ENCODE results near the gene XXYLT1. TPM values are rescaled to one million over a fixed set of nuclear protein-coding genes. Genes with fewer than 3 reads are reported as not detected.
A peak's percentile ranks its signal among the peaks of the same experiment; 100 is the strongest.

Gene XXYLT1
- total and polyA plus RNA-seq, 10 of the 15 experiments (the other 5 are each of a cell fraction or from before 2014, with no cell fraction given) = 1.2 to 14.2 (median 9.3) TPM

DNA sequence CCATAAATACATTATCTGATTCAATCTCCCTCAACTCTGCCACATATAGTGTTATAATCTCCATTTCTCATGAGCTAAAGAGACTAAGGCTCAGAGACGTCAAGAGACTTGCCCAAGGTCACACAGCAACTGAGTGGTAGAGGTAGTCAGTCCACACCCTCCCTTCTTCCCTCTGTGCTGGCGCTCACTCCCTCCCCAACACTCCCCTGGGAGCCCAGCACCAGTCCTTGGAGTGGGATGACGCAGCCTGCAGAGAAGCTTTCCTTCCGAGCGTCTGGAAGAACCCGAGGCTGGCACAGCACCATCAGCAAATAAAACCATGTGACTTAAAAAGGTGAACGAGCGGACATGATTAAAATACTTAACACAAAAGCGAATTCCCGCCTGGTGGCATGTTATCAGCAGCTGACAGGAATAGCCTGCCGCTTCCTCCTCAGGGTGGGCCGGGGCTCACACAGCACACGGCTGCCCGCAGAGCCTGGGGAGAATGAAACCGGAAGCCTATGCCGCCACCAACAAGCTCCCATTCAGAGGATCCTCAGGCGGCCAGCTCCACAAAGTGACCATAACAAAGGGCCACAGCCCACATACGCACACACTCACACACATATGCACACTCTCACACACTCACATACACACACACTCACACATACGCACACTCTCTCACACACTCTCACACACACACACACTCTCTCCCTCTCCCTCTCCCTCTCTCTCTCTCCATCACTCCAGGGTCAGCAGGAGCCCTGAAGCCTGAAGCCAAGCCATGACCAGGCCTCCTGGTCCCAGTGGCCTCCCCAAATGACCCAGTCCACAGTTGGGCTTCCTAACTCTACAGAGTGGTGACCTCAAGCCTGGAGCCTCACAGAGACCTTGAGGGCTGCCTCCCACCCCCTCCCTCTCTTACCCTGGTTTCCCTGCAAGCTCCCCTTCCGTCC is 120.5 kb downstream of the XXYLT1 start (continued):
- no peak for TF ChIP-seq SUZ12 (IDR thresholded peaks at IDR 0.05; ENCODE audit: unreplicated experiment)
- peak; percentile 90 for TF ChIP-seq TAF1 (IDR thresholded peaks at IDR 0.05; ENCODE audit: borderline replicate concordance, low read depth, low read length)
- TF ChIP-seq CREM (IDR thresholded peaks at IDR 0.05; ENCODE audit: low read depth) = 0 out of 2 replicates have a peak, but pooled peaks have one; percentile 2
- TF ChIP-seq YY1 (IDR thresholded peaks at IDR 0.05; ENCODE audit: low read depth, low read length) = peak; percentile 77
- TF ChIP-seq ATF7 (IDR thresholded peaks at IDR 0.05; ENCODE audit: low read depth) = peak; percentile 67
- peak; percentile 45; the same call in 1 of the 2 replicates for TF ChIP-seq MTA3 (IDR thresholded peaks at IDR 0.05; ENCODE audit: borderline replicate concordance, low read length)
- TF ChIP-seq, protein P1, sequence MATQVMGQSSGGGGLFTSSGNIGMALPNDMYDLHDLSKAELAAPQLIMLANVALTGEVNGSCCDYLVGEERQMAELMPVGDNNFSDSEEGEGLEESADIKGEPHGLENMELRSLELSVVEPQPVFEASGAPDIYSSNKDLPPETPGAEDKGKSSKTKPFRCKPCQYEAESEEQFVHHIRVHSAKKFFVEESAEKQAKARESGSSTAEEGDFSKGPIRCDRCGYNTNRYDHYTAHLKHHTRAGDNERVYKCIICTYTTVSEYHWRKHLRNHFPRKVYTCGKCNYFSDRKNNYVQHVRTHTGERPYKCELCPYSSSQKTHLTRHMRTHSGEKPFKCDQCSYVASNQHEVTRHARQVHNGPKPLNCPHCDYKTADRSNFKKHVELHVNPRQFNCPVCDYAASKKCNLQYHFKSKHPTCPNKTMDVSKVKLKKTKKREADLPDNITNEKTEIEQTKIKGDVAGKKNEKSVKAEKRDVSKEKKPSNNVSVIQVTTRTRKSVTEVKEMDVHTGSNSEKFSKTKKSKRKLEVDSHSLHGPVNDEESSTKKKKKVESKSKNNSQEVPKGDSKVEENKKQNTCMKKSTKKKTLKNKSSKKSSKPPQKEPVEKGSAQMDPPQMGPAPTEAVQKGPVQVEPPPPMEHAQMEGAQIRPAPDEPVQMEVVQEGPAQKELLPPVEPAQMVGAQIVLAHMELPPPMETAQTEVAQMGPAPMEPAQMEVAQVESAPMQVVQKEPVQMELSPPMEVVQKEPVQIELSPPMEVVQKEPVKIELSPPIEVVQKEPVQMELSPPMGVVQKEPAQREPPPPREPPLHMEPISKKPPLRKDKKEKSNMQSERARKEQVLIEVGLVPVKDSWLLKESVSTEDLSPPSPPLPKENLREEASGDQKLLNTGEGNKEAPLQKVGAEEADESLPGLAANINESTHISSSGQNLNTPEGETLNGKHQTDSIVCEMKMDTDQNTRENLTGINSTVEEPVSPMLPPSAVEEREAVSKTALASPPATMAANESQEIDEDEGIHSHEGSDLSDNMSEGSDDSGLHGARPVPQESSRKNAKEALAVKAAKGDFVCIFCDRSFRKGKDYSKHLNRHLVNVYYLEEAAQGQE (IDR thresholded peaks at IDR 0.05; ENCODE audit: low read depth, low read length) = 0 out of 2 replicates have a peak, but pooled peaks have one; percentile 21
- TF ChIP-seq, protein P2, sequence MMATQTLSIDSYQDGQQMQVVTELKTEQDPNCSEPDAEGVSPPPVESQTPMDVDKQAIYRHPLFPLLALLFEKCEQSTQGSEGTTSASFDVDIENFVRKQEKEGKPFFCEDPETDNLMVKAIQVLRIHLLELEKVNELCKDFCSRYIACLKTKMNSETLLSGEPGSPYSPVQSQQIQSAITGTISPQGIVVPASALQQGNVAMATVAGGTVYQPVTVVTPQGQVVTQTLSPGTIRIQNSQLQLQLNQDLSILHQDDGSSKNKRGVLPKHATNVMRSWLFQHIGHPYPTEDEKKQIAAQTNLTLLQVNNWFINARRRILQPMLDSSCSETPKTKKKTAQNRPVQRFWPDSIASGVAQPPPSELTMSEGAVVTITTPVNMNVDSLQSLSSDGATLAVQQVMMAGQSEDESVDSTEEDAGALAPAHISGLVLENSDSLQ (IDR thresholded peaks at IDR 0.05) = no peak
- TF ChIP-seq, protein P3, sequence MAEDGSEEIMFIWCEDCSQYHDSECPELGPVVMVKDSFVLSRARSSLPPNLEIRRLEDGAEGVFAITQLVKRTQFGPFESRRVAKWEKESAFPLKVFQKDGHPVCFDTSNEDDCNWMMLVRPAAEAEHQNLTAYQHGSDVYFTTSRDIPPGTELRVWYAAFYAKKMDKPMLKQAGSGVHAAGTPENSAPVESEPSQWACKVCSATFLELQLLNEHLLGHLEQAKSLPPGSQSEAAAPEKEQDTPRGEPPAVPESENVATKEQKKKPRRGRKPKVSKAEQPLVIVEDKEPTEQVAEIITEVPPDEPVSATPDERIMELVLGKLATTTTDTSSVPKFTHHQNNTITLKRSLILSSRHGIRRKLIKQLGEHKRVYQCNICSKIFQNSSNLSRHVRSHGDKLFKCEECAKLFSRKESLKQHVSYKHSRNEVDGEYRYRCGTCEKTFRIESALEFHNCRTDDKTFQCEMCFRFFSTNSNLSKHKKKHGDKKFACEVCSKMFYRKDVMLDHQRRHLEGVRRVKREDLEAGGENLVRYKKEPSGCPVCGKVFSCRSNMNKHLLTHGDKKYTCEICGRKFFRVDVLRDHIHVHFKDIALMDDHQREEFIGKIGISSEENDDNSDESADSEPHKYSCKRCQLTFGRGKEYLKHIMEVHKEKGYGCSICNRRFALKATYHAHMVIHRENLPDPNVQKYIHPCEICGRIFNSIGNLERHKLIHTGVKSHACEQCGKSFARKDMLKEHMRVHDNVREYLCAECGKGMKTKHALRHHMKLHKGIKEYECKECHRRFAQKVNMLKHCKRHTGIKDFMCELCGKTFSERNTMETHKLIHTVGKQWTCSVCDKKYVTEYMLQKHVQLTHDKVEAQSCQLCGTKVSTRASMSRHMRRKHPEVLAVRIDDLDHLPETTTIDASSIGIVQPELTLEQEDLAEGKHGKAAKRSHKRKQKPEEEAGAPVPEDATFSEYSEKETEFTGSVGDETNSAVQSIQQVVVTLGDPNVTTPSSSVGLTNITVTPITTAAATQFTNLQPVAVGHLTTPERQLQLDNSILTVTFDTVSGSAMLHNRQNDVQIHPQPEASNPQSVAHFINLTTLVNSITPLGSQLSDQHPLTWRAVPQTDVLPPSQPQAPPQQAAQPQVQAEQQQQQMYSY (CRISPR knock-in tag; IDR thresholded peaks at IDR 0.05) = 0 out of 2 replicates have a peak, but pooled peaks have one; percentile 35
- peak; percentile 63; the same call in 1 of the 2 replicates for TF ChIP-seq GATAD2B (conservative IDR thresholded peaks at IDR 0.05; ENCODE audit: low read depth)
- TF ChIP-seq, protein P4, sequence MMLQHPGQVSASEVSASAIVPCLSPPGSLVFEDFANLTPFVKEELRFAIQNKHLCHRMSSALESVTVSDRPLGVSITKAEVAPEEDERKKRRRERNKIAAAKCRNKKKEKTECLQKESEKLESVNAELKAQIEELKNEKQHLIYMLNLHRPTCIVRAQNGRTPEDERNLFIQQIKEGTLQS (IDR thresholded peaks at IDR 0.05; ENCODE audit: borderline replicate concordance, extremely low read depth, low read depth, low read length) = no peak
- TF ChIP-seq MYB (IDR thresholded peaks at IDR 0.05; ENCODE audit: borderline replicate concordance, low read depth, low read length) = no peak
- TF ChIP-seq EED (IDR thresholded peaks at IDR 0.05; ENCODE audit: low read depth) = peak; percentile 79
- TF ChIP-seq, protein P5, sequence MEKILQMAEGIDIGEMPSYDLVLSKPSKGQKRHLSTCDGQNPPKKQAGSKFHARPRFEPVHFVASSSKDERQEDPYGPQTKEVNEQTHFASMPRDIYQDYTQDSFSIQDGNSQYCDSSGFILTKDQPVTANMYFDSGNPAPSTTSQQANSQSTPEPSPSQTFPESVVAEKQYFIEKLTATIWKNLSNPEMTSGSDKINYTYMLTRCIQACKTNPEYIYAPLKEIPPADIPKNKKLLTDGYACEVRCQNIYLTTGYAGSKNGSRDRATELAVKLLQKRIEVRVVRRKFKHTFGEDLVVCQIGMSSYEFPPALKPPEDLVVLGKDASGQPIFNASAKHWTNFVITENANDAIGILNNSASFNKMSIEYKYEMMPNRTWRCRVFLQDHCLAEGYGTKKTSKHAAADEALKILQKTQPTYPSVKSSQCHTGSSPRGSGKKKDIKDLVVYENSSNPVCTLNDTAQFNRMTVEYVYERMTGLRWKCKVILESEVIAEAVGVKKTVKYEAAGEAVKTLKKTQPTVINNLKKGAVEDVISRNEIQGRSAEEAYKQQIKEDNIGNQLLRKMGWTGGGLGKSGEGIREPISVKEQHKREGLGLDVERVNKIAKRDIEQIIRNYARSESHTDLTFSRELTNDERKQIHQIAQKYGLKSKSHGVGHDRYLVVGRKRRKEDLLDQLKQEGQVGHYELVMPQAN (conservative IDR thresholded peaks at IDR 0.05) = no peak
- TF ChIP-seq CHD2 (IDR thresholded peaks at IDR 0.05; ENCODE audit: borderline replicate concordance, low read depth, low read length) = 0 out of 2 replicates have a peak, but pooled peaks have one; percentile 20
- TF ChIP-seq MEF2B (IDR thresholded peaks at IDR 0.05; ENCODE audit: partially characterized antibody, poor library complexity, severe bottlenecking) = peak; percentile 74
- 0 out of 2 replicates have a peak, but pooled peaks have one; percentile 36 for TF ChIP-seq ZNF24 (IDR thresholded peaks at IDR 0.05)
